GM12891 (cell line): ENCODE results near the gene FAM209B.
"Not testable (repeated sequence)": the region's sequence is repeated elsewhere in the genome, so short reads cannot be mapped to it uniquely, and the experiment has no call there.

Experiments used
- DNase-seq: peaks from one replicate; pipeline ENCODE4 v3.0.0; 2011; ENCODE audit warnings: low spot score; ENCODE audit not compliant: insufficient read length
- FAIRE-seq: peaks from 2 replicates; lab custom pipeline; 2011; peaks lifted over from hg19 to GRCh38; lab: Jason Lieb, UNC
- PAX5 ChIP-seq: IDR thresholded peaks from 2 replicates; pipeline ENCODE4 v1.6.1; 2011; ENCODE audit warnings: low read length, moderate library complexity, mild to moderate bottlenecking; ENCODE audit not compliant: insufficient read depth, severe bottlenecking
- POLR2A ChIP-seq: IDR thresholded peaks from 2 replicates; pipeline ENCODE4 v1.6.1; 2011; ENCODE audit warnings: low read depth, low read length, control low read depth
- POLR2AphosphoS5 ChIP-seq: IDR thresholded peaks from 2 replicates; pipeline ENCODE4 v1.6.1; 2011; ENCODE audit warnings: low read depth, low read length, control low read depth
- POU2F2 ChIP-seq: IDR thresholded peaks from 2 replicates; pipeline ENCODE4 v1.6.1; 2011; ENCODE audit warnings: low read depth, mild to moderate bottlenecking, control low read depth, low read length, moderate library complexity
- SPI1 ChIP-seq: IDR thresholded peaks from 2 replicates; pipeline ENCODE4 v1.6.1; 2011; ENCODE audit warnings: low read depth, low read length, control low read depth
- TAF1 ChIP-seq: IDR thresholded peaks from 2 replicates; pipeline ENCODE4 v1.6.1; 2011; ENCODE audit warnings: low read depth, low read length, control low read depth

FAM209B gene

GRCh38 chr20:56516631-56517030 is 16.4 kb upstream of the FAM209B start:
- TF ChIP-seq POLR2A, result no peak
- TF ChIP-seq POLR2AphosphoS5, result no peak
- no peak for FAIRE-seq
- DNase-seq, result no peak

- TF ChIP-seq POLR2AphosphoS5, result no peak
- no peak for TF ChIP-seq POU2F2
- no peak for TF ChIP-seq PAX5
- TF ChIP-seq SPI1, result no peak
- TF ChIP-seq POLR2A, result no peak
- no peak for TF ChIP-seq TAF1
- FAIRE-seq (no peak), DNase-seq (no peak)
Measured at GRCh38 chr20:56517211-56517610, 15.8 kb upstream of the FAM209B start.

GRCh38 chr20:56517641-56518040 is 15.4 kb upstream of the FAM209B start:
- no peak for FAIRE-seq
- TF ChIP-seq POLR2AphosphoS5 (no peak), TAF1 (no peak), PAX5 (no peak), POLR2A (no peak), SPI1 (no peak), POU2F2 (no peak)

DNA sequence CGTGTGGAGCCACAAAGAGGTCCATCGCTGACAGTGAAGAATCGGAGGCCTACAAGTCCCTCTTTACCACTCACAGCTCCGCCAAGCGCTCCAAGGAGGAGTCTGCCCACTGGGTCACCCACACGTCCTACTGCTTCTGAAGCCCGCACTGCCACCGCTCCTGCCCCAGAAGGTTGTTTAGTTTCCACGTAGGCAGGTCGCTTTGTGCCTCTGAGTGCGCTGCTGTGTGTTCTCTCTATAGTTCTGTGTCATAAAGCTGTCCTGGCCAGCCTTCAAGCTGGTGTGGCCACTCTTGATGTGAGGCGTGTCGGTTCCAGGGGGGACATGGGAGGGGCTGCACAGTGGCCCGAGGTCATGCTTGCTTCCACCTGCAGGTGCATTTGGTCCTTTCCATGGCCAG is 14.9 kb upstream of the FAM209B start:
- FAIRE-seq (no peak), DNase-seq (no peak)
- TF ChIP-seq POLR2AphosphoS5, result no peak
- TF ChIP-seq POLR2A, result no peak
- TF ChIP-seq SPI1, result no peak
- no peak for TF ChIP-seq TAF1
- TF ChIP-seq PAX5, result no peak
- no peak for TF ChIP-seq POU2F2

More at GRCh38 chr20:56517641-56518040, 15.4 kb upstream of the FAM209B start:
- DNase-seq, result no peak

DNA sequence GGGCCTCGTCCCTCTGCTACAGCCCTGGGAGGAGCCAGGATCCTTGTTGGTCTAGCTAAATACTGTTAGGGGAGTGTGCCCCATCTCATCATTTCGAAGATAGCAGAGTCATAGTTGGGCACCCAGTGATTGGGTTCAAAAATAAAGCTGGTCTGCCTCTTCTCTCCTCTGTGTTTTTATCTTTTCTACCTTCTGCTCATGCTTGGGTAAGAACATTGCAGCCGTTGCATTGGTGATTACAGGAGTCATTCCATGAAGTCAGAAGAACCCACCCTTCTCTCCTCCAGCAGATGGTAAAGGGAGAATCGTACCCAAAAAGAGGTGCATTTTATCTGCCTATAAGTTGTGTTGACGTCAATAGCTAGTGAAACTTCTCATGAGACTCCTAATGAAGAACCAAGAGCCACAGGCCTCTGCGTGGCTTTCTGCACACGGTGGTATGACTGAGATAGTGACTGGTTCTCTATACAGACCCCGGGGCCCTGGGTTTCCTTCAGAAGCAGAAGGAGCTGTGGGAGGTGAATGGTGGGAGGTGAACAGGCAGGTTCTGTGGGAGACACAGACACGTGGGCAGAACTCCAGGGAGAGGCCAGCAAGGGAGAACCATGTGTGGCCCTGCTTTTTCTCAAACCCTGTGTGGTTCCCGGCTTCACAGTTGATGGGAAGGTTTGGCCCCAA is 14.2 kb upstream of the FAM209B start:
- no peak for FAIRE-seq
- TF ChIP-seq POU2F2 (no peak), TAF1 (no peak), SPI1 (no peak), PAX5 (no peak), POLR2AphosphoS5 (no peak), POLR2A (no peak)
- DNase-seq, result no peak

DNA sequence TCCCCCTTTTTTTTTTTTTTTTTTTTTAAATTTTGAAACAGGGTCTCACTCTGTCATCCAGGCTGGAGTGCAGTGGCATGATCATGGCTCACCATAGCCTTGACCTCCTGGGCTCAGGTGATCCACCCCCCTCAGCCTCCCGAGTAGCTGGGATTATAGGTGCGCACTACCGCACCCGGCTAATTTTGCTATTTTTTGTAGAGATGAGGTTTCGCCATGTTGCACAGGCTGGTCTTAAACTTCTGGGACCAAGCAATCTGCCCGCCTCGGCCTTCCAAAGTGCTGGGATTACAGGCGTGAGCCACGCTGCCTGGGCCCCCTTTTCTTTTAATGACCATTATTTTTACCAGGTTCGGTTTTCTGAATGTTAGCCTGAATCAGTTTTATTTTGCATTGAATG is 13.5 kb upstream of the FAM209B start:
- no peak for TF ChIP-seq TAF1
- TF ChIP-seq POLR2A, result no peak
- no peak for TF ChIP-seq PAX5
- no peak for TF ChIP-seq POU2F2
- no peak for TF ChIP-seq SPI1
- no peak for TF ChIP-seq POLR2AphosphoS5
- no peak for FAIRE-seq

GRCh38 chr20:56520180-56520579 is 12.9 kb upstream of the FAM209B start:
- DNase-seq, result no peak
- FAIRE-seq, result no peak
- no peak for TF ChIP-seq POLR2AphosphoS5
- no peak for TF ChIP-seq POLR2A
- no peak for TF ChIP-seq PAX5

More for the DNA sequence above, 13.5 kb upstream of the FAM209B start:
- DNase-seq, result no peak

DNA sequence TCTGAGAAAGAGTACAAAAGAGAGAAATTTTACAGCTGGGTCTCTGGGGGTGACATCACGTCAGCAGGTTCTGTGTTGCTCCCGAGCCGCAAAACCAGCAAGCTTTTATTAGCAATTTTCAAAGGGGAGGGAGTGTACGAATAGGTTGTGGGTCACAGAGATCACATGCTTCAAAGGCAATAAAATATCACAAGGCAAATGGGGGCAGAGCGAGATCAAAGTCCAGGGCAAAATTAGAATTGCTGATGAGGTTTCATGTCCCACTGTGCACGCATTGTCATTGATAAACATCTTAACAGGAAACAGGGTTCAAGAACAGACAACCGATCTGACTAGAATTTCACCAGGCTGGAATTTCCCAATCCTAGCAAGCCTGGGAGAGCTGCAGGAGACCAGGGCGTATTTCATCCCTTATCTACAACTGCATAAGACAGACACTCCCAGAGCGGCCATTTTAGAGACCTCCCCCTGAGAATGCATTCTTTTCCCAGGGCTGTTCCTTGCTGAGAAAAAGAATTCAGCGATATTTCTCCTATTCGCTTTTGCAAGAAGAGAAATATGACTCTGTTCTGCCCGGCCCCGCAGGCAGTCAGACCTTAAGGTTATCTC is 12.2 kb upstream of the FAM209B start:
- FAIRE-seq, DNase-seq: not testable (repeated sequence)

- DNase-seq (no peak), FAIRE-seq (no peak)
- no peak for TF ChIP-seq POU2F2
- TF ChIP-seq POLR2AphosphoS5, result peak; percentile 18; the same call in 1 of the 2 replicates
Measured at GRCh38 chr20:56522311-56522710, 10.7 kb upstream of the FAM209B start.

- not testable (repeated sequence) for DNase-seq, FAIRE-seq
Measured at GRCh38 chr20:56524444-56524843, 8.6 kb upstream of the FAM209B start, which contains the start of gene FAM209A. Gene FAM209A (plus strand): TSS chr20:56524744. CDS start chr20:56524809, 65 bp downstream.

GRCh38 chr20:56527521-56527920 is 5.5 kb upstream of the FAM209B start:
- DNase-seq, result no peak
- TF ChIP-seq POU2F2, result no peak
- FAIRE-seq, result no peak
